CD4-positive, alpha-beta T cell treated with Interleukin-10 for 1 hour (primary cell): Measurements from ENCODE around the gene PSD.
A peak's percentile ranks its signal among the peaks of the same experiment; 100 is the strongest.

Source experiments
- DNase-seq: peaks from one replicate; pipeline ENCODE4 v3.0.0-alpha.2; 2020

PSD gene

DNA sequence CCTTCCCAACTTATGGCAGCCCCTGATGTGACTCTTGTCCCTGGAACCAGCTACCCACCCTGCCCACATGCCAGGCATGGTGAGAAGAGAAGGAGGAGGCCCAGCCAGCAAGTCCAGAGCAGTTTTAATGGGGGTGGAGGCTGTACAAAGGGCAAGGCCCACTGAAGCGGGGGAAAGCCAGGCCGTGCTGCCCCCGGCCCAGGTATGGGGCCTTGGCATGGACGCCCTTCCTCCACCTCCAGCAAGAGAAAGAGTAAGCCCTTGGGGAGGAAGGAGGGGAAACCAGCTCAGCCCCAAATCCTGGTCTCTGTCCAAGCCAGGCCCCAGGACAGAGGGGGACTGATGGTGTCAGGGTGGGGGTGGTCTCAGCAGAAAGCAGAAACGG lies 16.1 kb downstream of the PSD start:
- peak; percentile 10 for DNase-seq

DNA sequence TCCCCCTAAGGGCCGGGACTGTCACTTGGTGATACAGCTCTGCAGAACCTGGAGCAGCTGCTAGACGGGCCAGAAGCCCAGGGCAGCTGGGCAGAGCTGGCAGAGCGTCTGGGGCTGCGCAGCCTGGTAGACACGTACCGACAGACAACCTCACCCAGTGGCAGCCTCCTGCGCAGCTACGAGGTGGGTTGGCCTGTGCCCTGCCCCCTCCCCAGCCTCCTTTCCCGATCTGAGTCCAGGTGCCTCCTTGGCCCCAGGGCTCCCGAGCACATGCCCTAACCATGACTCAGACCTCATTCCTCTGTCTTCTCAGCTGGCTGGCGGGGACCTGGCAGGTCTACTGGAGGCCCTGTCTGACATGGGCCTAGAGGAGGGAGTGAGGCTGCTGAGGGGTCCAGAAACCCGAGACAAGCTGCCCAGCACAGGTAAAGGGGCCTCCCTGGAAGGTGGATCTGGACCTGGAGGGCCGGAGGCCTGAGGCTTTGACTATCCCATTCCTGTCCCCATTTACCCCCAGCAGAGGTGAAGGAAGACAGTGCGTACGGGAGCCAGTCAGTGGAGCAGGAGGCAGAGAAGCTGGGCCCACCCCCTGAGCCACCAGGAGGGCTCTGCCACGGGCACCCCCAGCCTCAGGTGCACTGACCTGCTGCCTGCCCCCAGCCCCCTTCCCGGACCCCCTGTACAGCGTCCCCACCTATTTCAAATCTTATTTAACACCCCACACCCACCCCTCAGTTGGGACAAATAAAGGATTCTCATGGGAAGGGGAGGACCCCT lies 16.7 kb downstream of the PSD start:
- DNase-seq: peak; percentile 9

DNA sequence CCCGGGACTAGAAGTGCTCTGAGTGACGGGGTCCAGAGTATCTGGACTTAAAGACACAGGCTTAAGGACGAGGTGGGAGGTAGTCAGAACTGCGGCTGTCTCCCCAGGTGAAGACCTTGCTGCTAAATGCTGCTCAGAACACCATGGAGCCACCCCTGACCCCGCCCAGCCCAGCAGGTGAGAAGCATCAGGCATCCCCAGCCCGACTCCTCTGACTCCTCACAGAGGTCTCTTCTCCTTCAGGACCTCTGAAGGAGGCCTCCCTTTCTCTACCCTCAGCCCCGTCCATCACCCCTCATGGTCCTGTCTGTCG lies 17.3 kb downstream of the PSD start:
- peak; percentile 5 for DNase-seq

DNA sequence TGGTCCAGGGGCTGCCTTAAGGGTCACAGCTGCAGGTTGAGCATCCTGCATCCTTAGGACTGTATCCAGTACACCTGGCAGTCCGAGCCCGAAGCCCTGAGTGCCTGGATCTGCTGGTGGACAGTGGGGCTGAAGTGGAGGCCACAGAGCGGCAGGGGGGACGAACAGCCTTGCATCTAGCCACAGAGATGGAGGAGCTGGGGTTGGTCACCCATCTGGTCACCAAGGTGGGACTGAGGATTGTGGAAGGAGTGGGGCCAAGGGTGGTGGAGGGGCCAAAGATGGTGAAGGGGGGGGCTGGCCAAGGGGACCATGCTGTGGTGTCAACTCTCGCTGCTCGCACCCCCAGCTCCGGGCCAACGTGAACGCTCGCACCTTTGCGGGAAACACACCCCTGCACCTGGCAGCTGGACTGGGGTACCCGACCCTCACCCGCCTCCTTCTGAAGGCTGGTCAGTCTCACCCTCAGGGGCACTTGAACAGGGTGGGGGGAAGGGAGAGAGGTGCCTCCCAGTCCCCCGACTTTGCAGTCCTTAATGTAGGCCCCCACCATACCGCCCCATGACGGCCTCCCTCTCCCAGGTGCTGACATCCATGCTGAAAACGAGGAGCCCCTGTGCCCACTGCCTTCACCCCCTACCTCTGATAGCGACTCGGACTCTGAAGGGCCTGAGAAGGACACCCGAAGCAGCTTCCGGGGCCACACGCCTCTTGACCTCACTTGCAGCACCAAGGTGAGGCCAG lies 17.8 kb downstream of the PSD start:
- peak; percentile 11 for DNase-seq

DNA sequence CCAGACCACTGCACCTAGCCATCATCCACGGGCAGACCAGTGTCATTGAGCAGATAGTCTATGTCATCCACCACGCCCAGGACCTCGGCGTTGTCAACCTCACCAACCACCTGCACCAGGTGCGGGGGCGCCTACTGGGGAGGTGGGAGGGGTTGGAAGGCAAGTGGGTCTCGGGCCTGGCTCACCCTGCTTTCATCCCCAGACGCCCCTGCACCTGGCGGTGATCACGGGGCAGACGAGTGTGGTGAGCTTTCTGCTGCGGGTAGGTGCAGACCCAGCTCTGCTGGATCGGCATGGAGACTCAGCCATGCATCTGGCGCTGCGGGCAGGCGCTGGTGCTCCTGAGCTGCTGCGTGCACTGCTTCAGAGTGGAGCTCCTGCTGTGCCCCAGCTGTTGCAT lies 18.5 kb downstream of the PSD start:
- no peak for DNase-seq

DNA sequence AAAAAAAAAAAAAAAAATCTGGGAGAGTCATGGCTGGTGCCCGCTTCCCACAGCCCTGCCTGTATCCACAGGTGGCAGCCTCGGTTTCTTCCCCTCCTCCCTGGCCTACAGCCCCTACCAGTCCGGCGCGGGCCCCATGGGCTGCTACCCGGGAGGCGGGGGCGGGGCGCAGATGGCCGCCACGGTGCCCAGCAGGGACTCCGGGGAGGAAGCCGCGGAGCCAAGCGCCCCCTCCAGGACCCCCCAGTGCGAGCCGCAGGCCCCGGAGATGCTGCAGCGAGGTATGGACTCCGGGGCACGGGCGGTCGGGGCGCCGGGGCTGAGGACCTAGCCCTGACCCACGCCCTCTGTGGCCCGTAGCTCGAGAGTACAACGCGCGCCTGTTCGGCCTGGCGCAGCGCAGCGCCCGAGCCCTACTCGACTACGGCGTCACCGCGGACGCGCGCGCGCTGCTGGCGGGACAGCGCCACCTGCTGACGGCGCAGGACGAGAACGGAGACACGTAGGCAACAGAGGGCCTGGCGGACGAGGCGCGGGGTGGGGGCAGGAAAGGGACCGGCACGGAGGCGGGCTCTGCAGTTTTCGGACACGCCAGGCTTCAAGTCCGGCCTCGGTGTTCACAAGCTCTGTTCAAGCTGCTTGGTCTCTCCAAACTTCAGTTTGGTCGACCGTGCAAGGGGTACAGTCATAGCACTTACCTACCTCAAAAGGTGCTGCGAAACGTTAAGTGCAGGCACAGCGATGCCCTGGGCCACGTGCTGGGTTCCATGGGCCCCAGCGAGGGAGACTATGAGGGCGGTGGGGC lies 19.2 kb downstream of the PSD start:
- DNase-seq: peak; percentile 92

DNA sequence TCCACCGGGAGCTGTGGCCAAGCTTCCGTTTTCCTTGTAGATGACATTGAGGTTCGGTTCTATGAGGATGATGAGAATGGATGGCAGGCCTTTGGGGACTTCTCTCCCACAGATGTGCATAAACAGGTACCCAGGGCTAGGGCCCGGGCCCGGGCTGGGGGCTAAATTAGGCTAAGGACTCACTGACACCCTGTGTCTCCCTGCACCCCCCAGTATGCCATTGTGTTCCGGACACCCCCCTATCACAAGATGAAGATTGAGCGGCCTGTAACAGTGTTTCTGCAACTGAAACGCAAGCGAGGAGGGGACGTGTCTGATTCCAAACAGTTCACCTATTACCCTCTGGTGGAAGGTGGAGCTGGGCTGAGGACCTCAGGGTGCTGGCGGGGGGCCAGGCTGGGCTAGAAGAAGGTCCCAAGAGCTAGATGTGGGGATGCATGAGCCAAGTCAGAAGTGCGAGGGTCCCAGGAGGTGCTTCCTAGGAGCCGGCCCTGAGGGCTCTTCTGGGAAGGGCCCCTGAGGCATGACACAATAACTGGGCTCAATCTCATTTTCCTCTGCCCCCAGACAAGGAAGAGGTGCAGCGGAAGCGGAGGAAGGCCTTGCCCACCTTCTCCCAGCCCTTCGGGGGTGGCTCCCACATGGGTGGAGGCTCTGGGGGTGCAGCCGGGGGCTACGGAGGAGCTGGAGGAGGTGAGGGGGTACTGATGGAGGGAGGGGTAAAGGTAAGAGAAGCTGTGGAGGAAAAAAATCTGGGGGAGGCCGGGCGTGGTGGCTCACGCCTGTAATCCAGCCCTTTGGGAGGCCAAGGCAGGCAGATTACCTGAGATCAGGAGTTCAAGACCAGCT lies 20.2 kb downstream of the PSD start:
- DNase-seq: peak; percentile 25

DNA sequence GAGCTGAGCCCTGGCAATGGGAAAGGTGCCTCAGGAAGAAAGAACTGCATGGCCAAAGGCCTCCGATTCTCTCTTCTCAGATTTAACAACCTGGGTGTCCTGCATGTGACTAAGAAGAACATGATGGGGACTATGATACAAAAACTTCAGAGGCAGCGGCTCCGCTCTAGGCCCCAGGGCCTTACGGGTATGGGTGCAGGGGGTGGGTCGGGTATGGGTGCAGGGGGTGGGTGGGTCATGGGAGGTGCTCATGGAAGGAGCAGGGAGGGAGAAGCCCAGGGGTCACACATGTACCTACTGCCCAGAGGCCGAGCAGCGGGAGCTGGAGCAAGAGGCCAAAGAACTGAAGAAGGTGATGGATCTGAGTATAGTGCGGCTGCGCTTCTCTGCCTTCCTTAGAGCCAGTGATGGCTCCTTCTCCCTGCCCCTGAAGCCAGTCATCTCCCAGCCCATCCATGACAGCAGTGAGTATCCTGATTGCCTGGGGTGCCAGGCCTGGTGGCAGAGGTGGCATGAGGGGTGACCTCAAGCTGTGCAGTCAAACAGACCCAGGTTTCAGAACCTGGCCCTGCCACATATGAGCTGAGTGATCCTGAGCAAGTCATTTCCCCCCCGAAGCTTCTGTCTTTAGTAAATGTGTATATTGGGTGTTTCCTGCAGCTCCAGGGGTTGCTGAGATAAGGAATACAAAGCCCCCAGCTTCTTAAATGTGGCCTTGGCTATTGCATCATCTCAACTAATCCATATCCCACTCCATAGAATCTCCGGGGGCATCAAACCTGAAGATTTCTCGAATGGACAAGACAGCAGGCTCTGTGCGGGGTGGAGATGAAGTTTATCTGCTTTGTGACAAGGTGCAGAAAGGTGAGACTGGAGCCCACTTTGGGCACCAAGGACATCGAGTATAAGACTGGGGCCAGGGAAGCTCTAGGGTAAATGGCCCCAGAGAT lies 21.1 kb downstream of the PSD start:
- DNase-seq: peak; percentile 9

DNA sequence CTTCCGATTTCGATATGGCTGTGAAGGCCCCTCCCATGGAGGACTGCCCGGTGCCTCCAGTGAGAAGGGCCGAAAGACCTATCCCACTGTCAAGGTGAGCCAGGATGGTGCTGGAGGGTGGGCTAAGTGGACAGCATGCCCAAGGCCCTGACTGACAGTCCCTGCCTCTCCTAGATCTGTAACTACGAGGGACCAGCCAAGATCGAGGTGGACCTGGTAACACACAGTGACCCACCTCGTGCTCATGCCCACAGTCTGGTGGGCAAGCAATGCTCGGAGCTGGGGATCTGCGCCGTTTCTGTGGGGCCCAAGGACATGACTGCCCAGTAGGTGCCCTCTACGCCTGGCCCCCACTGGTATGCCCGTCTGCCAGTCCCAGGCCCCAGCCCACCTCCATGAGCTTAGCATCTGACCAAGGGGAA lies 21.8 kb downstream of the PSD start:
- DNase-seq: peak; percentile 9

DNA sequence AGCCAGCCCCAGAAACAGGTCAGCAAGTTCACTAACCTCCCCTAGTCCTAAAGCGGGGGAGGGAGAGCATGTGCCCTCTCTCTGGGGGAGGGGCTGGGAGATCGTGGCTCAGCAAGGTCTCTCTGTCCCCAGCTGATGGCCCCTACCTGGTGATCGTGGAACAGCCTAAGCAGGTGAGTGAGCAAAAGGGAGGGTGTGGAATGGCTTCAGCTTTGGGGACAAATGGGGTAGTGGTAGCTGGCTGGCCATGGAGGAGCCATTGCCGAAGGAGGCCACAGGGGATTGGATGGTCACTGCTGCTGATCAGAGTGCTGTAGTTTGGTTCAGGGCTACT lies 22.3 kb downstream of the PSD start:
- peak; percentile 41 for DNase-seq

DNA sequence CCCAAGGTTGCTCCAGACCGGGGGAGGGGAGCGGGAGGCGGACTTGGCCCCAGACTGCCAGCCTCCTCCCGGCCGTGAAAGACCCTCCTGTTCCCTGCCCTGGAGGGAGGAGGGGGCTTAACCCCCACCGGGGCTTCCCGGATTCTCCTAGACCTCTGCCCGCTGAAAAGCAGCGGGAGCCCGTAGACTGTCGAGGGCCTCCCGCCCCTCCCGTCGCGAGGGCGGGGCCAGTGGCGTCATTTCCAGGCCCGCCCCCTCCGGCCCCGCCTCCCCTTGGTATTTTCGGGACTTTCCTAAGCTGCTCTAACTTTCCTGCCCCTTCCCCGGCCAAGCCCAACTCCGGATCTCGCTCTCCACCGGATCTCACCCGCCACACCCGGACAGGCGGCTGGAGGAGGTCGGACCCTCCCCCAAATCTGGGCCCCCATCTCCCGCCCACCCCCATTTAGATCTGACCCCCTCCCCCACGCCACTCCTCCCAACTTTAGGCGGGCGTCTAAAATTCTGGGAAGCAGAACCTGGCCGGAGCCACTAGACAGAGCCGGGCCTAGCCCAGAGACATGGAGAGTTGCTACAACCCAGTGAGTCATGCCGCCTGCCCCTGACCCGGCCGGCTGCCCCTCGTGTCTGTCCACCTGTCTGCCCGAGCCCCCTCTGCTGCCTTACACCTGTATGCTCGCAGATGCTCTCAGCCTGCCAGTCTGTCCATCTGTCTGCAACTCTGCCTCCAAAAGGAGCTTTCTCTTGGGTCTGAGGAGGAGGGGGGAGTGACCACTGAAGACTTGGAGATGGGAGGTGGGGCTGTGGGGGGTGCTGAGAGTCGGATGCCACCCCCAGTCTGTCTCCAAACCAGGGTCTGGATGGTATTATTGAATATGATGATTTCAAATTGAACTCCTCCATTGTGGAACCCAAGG lies 22.9 kb downstream of the PSD start, which contains the start of gene NFKB2:
TSS of gene NFKB2 (plus strand) at position 306 of the 917 bp plus-strand sequence. CDS start at position 561, 255 bp downstream.
- DNase-seq: peak; percentile 96

DNA sequence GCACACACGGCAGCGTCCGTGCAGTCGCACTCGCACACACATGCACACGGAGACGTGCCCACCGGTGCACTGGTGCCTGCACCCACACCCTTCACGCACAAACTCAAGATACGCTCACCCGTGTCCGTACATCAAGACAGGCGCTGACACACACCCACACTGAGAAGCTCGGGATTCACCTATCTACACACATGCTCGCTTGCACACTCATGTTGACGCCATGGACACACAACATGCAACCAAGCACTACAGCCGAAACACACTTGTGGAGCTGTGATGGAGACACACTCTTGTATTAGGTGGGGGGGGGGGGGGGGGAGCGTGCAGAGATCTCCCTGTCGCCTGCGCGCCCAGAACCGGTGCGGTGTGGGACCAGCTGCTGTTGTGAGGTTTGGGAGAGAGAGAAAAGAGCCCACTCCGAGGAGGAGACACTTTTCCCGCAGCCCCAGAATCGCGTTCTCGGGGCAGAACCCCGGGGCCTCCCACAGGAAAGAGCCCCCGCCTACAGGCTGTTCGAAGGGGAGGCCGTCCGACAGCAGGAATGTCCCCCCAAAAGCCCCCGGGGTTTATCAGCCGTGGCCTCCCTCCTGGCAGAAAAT lies 23.7 kb downstream of the PSD start:
- peak; percentile 74 for DNase-seq

DNA sequence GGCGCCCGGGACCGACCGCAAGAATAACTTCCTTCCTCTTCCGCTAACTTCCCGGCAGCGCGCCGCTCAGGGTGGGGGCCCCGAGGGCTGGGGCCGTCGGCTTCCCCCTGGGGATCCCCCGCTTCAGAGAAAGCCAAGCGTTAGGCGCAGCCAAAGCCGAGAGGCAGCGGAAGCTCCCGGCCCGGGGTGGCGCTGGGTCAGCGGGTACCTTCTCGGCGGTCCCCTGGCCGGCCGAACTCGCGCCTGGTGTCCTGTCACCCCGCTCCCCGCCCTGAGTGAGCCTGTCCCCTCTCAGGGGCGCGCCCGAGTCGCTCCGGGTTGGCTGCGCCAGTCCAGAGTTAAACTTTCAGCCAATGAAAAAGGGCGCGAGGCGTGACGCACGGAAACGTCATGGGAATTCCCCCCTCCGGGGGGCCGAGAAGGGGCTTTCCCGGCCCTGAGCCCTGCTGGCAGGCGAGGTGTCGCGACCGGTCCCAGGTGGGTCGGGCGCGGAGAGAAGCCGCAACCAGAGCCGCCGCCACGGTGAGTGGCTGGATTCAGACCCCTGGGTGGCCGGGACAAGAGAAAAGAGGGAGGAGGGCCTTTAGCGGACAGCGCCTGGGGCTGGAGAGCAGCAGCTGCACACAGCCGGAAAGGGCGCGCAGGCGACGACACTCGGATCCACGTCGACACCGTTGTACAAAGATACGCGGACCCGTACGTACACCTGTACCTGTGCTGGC lies 24.3 kb downstream of the PSD start:
- DNase-seq: peak; percentile 99

DNA sequence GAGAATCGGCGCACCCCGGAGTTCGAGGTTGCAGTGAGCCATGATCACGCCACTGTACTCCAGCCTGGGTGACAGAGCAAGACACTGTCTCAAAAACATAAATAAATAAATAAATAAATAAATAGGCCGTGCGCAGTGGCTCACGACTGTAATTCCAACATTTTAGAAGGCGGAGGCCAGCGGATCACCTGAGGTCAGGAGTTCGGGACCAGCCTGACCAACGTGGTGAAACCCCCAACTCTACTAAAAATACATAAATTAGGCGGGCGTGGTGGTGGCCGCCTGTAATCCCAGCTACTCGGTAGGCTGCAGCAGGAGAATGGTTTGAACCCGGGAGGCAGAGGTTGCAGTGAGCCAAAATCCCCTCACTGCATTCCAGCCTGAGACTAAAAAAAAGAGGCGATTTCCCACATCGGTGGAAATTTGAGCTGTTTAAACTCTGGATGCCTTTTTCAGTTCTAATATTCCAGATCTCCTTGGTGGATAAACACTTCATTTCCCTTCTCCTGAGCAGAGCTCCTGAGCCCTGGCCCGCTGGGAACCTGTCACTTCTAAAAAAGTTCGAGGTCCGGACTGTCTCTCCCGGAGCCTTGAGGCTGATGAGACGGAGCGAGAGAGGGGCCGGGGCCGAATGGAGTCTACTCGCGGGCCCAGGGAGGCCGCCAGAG lies 25.0 kb downstream of the PSD start:
- no peak for DNase-seq

DNA sequence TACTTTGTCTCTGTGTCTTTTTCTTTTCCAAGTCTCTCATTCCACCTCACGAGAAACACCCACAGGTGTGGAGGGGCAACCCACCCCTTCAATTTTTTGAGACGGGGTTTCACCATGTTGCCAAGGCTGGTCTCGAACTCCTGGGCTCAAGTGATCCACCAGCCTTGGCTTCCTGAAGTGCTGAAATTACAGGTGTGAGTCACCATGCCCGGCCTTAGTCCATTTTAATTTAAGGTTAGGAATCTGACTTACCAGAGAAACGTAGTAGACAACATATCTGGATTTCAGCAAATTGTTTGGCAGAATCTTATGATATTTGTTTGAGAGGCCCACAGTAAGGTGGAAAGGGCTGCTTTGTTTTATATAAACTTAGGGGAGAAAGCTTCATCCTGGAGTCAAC lies 26.3 kb downstream of the PSD start:
- no peak for DNase-seq

DNA sequence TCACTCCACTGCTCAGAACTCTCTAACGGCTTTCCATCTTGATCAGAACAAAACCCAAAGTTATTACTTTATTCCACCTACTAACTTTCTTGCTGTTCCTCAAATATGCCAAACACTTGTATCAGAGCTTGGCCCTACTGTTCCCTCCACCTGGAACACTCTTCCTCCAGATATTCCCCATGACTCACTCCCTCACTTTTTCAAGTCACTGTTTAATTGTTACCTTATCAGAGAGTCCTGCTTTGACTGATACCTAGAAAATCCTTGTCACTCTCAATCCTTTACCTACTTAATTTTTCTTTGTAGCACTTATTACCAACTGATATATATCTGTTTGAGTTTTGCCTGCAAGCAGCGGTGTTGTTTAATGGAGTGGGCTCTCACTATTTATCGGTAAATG lies 28.7 kb downstream of the PSD start:
- no peak for DNase-seq

DNA sequence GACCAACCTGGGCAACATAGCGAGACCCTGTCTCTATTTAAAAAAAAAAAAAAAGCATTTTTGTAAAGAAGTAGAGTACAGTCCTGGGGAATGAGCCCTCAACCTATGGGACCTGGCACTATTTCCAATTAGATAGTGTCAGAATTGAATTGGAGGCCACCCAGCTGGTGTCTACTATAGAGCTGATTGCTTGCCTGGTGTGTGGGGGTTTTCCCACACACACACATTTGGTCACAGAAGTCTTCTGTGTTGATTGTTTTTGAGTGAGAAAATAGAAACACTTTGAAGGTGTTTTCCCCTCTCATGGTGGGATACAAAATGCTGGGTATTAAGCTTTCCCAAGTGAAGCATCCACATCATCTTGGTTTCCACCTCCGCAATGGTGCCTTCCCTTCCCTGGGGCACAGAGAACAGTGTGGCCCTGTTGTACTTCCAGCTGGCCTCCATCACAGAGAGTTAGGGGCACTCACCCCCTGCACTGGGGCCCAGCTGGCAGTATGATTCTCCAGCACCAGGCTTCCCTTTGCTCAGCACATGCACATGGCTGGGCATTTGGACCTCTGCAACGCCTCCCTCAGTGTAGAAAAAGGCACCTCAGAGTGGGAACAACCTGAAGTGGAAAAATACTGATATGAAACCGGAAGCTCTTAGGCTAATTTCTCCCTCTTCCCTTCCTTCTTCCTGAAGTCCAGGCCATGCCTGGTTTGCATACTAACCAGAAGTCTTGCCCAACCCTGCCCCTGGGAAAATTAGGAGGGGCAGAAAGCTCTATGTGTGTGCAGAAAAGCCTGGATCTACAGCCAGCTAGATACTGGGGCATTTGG lies 33.8 kb downstream of the PSD start:
- DNase-seq: peak; percentile 9

DNA sequence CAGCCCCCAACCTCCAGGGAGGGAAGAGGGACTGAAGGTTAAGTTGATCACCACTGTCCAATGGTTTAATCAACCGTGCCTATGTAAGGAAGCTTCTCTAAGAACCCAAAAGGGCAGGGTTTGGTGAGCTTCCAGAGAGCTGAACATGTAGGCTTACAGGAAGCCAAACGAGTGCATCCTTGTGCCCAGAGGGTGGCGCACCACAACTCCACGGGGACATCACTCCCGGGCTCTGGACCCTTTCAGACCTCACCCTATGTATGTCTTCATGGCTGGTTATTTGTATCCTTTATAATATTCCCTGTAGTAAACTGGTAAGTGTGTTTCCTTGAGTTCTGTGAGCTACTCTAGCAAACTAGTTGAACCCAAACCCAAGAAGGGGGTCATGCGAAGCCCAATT lies 34.5 kb downstream of the PSD start:
- DNase-seq: peak; percentile 34
